GM23338 (cell line): ENCODE measurements around the gene UMODL1. TPM values are rescaled to one million over a fixed set of nuclear protein-coding genes. Genes with fewer than 3 reads are reported as not detected.

Experiments
- ATAC-seq: fragments of 200-7000 bp; cut with Tn5 transposase; 3 replicates; pipeline ENCODE4 v1.9.1; 2020
- DNase-seq: peaks from one replicate; pipeline ENCODE4 v3.0.0-alpha.2; 2015; ENCODE audit warnings: low spot score
- H2AFZ ChIP-seq: fragments of 200-600 bp; sonication (generic); 2 replicates; pipeline ENCODE4 v1.8.0; 2016; ENCODE audit warnings: antibody characterized with exemption, mild to moderate bottlenecking, moderate library complexity
- H3F3A ChIP-seq: fragments of 200-600 bp; sonication (generic); replicated peaks from 2 replicates; pipeline ENCODE4 v1.8.0; 2017; ENCODE audit warnings: antibody characterized with exemption, mixed run types, low read depth
- H3K27ac ChIP-seq: fragments of 200-600 bp; sonication (generic); 2 replicates; pipeline ENCODE4 v1.6.1; 2016; ENCODE audit warnings: low read depth
- H3K27me3 ChIP-seq: fragments of 200-600 bp; sonication (generic); 2 replicates; pipeline ENCODE4 v1.8.0; 2016; ENCODE audit warnings: mild to moderate bottlenecking, mixed run types, moderate library complexity; ENCODE audit not compliant: insufficient read depth
- H3K36me3 ChIP-seq: fragments of 200-600 bp; sonication (generic); 2 replicates; pipeline ENCODE4 v1.8.0; 2016; ENCODE audit warnings: mild to moderate bottlenecking; ENCODE audit not compliant: insufficient read depth
- H3K4me1 ChIP-seq: fragments of 200-600 bp; sonication (generic); 2 replicates; pipeline ENCODE4 v1.8.0; 2016; ENCODE audit warnings: mild to moderate bottlenecking, moderate library complexity; ENCODE audit not compliant: insufficient read depth
- H3K4me2 ChIP-seq: fragments of 200-600 bp; sonication (generic); 2 replicates; pipeline ENCODE4 v1.7.1; 2017; ENCODE audit warnings: mixed run types
- H3K4me3 ChIP-seq: fragments of 200-600 bp; sonication (generic); 2 replicates; pipeline ENCODE4 v1.6.1; 2016; ENCODE audit warnings: mixed run types
- H3K79me2 ChIP-seq: fragments of 200-600 bp; sonication (generic); replicated peaks from 2 replicates; pipeline ENCODE4 v1.8.0; 2017; ENCODE audit warnings: mild to moderate bottlenecking; ENCODE audit not compliant: insufficient read depth
- H3K9me2 ChIP-seq: fragments of 200-600 bp; sonication (generic); 2 replicates; pipeline ENCODE4 v1.8.0; 2017; ENCODE audit not compliant: insufficient read depth
- H4K20me1 ChIP-seq: fragments of 200-600 bp; sonication (generic); replicated peaks from 2 replicates; pipeline ENCODE4 v1.8.0; 2017; ENCODE audit warnings: mild to moderate bottlenecking; ENCODE audit not compliant: insufficient read depth
- H3K27ac Mint-ChIP-seq: 2 replicates; pipeline ENCODE4 v1.8.0; 2020; ENCODE audit warnings: inconsistent platforms, mild to moderate bottlenecking, moderate library complexity, mixed read lengths
- H3K27me3 Mint-ChIP-seq: 3 replicates; pipeline ENCODE4 v1.8.0; 2022; ENCODE audit warnings: low read depth, mild to moderate bottlenecking, moderate library complexity, mixed read lengths, inconsistent platforms; ENCODE audit not compliant: insufficient read depth, poor library complexity
- H3K36me3 Mint-ChIP-seq: 3 replicates; pipeline ENCODE4 v1.8.0; 2021; ENCODE audit warnings: low read depth, mild to moderate bottlenecking, inconsistent platforms, moderate library complexity, mixed read lengths
- H3K4me1 Mint-ChIP-seq: 3 replicates; pipeline ENCODE4 v1.8.0; 2020; ENCODE audit warnings: mild to moderate bottlenecking, inconsistent platforms, mixed read lengths
- H3K4me3 Mint-ChIP-seq: 3 replicates; pipeline ENCODE4 v1.8.0; 2021; ENCODE audit warnings: moderate library complexity, mild to moderate bottlenecking, inconsistent platforms, mixed read lengths
- H3K9me3 Mint-ChIP-seq: 3 replicates; pipeline ENCODE4 v1.8.0; 2020; ENCODE audit warnings: moderate library complexity, mild to moderate bottlenecking, inconsistent platforms, mixed read lengths
- CTCF ChIP-seq, 2 experiments: fragments of 200-600 bp in 1 of 2; sonication (generic) in 1 of 2; conservative IDR thresholded peaks; 2 replicates each; pipeline versions ENCODE4 v1.5.1 to v1.6.1; 2016 to 2017; ENCODE audit warnings: antibody characterized with exemption in 2 of 2, low read depth in 2 of 2, mild to moderate bottlenecking in 2 of 2, moderate library complexity in 1 of 2
- EZH2 ChIP-seq: fragments of 200-600 bp; sonication (generic); IDR thresholded peaks from one replicate; pipeline ENCODE4 v1.8.0; 2017; ENCODE audit warnings: antibody characterized with exemption, mild to moderate bottlenecking, low read depth; ENCODE audit not compliant: unreplicated experiment
- JUNB ChIP-seq: IDR thresholded peaks from one replicate; pipeline ENCODE4 v1.6.1; 2016; ENCODE audit warnings: antibody characterized with exemption; ENCODE audit not compliant: unreplicated experiment
- NANOG ChIP-seq: IDR thresholded peaks from 2 replicates; pipeline ENCODE4 v1.6.1; 2016; ENCODE audit warnings: antibody characterized with exemption, borderline replicate concordance
- POLR2AphosphoS5 ChIP-seq: IDR thresholded peaks from 2 replicates; pipeline ENCODE4 v1.6.1; 2016; ENCODE audit warnings: antibody characterized with exemption, low read depth
- REST ChIP-seq: IDR thresholded peaks from one replicate; pipeline ENCODE4 v1.6.1; 2018; ENCODE audit warnings: antibody characterized with exemption; ENCODE audit not compliant: unreplicated experiment
- ZNF331 ChIP-seq: fragments of 250-450 bp; sonication (Bioruptor Pico); IDR thresholded peaks from 2 replicates; pipeline ENCODE4 v1.5.0; 2020; ENCODE audit warnings: low read depth, mild to moderate bottlenecking, moderate library complexity
- ZNF462 ChIP-seq: fragments of 250-450 bp; sonication (Bioruptor Pico); IDR thresholded peaks from 2 replicates; pipeline ENCODE4 v1.5.0; 2020; ENCODE audit warnings: mild to moderate bottlenecking, moderate library complexity
- polyA plus RNA-seq: library from polyadenylated mRNA; unstranded; fragments of >200 nt; fragmentation: Nextera tagmentation; extraction: Ambion mirVana; gene quantifications from 2 replicates; pipeline ENCODE4 v1.2.1, GENCODE V29; 2016
- total RNA-seq: library from RNA; depleted of rRNA; stranded (reverse); fragments of >200 nt; shearing (Covaris generic); gene quantifications from 2 replicates; pipeline ENCODE4 v1.2.3, GENCODE V29; 2014

The UMODL1 gene
- total and polyA plus RNA-seq, 2 experiments from 2014 or later = not detected

GRCh38 chr21:42062236-42063022 is 8.7 kb upstream of the UMODL1 start (continued):
- TF ChIP-seq ZNF462 (CRISPR knock-in tag) (no peak), EZH2 (no peak), ZNF331 (CRISPR knock-in tag) (no peak), JUNB (no peak), CTCF (conservative IDR thresholded peaks at IDR 0.05; ENCODE audit: low read depth in 2 of 2) (no peak), NANOG (no peak), POLR2AphosphoS5 (no peak)

GRCh38 chr21:42063191-42063570 is 7.9 kb upstream of the UMODL1 start:
- H3K79me2 ChIP-seq = no peaks in the 10 kb centered on the region
- no peaks in the 10 kb centered on the region for H3F3A ChIP-seq
- H3K4me2 ChIP-seq = no peak overlapping the region
- peaks cover 35% of the 10 kb centered on the region for H3K4me1 Mint-ChIP-seq
- H3K27me3 Mint-ChIP-seq = peaks cover 14% of the 10 kb centered on the region
- no peaks in the 10 kb centered on the region for H3K36me3 ChIP-seq
- H2AFZ ChIP-seq = 0 out of 2 replicates have a peak overlapping the region, but pooled peaks have one; percentile 5
- H3K4me3 Mint-ChIP-seq = no peak overlapping the region
- no peak for DNase-seq
- H3K9me2 ChIP-seq = no peaks in the 10 kb centered on the region
- H3K27me3 ChIP-seq = no peaks in the 10 kb centered on the region
- ATAC-seq = peak; percentile 8; the same call in 2 of the 3 replicates
- no peak overlapping the region for H3K27ac ChIP-seq
- H3K36me3 Mint-ChIP-seq = no peaks in the 10 kb centered on the region
- peaks cover 3% of the 10 kb centered on the region; the same call in 1 of the 2 replicates for H3K4me1 ChIP-seq
- H3K4me3 ChIP-seq = no peak overlapping the region
- no peaks in the 10 kb centered on the region for H4K20me1 ChIP-seq
- no peaks in the 10 kb centered on the region for H3K9me3 Mint-ChIP-seq
- H3K27ac Mint-ChIP-seq = no peak overlapping the region
- TF ChIP-seq ZNF331 (CRISPR knock-in tag) = no peak
- TF ChIP-seq REST = no peak
